H9 (cell line): ENCODE data around the gene THBS2. TPM values are rescaled to one million over a fixed set of nuclear protein-coding genes. Genes with fewer than 3 reads are reported as not detected.

Experiments
- DNase-seq: peaks from one replicate; pipeline ENCODE4 v3.0.0-alpha.2; 2017
- H2AFZ ChIP-seq: one replicate; pipeline ENCODE4 v1.6.1; 2013; ENCODE audit warnings: mild to moderate bottlenecking, low read length, control low read depth, moderate library complexity
- H2AK5ac ChIP-seq: 2 replicates; pipeline ENCODE4 v1.6.1; 2013; ENCODE audit warnings: low read length, control low read depth, mixed read lengths; ENCODE audit not compliant: insufficient read length
- H2BK120ac ChIP-seq: one replicate; pipeline ENCODE4 v1.6.1; 2013; ENCODE audit warnings: low read depth, mild to moderate bottlenecking, low read length, control low read depth, inconsistent platforms; ENCODE audit not compliant: poor library complexity, severe bottlenecking
- H2BK12ac ChIP-seq: 2 replicates; pipeline ENCODE4 v1.6.1; 2013; ENCODE audit warnings: low read length, control low read depth, mixed read lengths, low read depth; ENCODE audit not compliant: insufficient read length
- H2BK15ac ChIP-seq: 2 replicates; pipeline ENCODE4 v1.6.1; 2013; ENCODE audit warnings: low read depth, low read length, control low read depth
- H2BK20ac ChIP-seq: one replicate; pipeline ENCODE4 v1.6.1; 2013; ENCODE audit warnings: low read depth, mild to moderate bottlenecking, low read length, control low read depth, inconsistent platforms; ENCODE audit not compliant: poor library complexity, severe bottlenecking
- H2BK5ac ChIP-seq: 2 replicates; pipeline ENCODE4 v1.6.1; 2013; ENCODE audit warnings: low read length, control low read depth, mixed read lengths; ENCODE audit not compliant: insufficient read length
- H3K14ac ChIP-seq: 2 replicates; pipeline ENCODE4 v1.6.1; 2013; ENCODE audit warnings: low read length, control low read depth; ENCODE audit not compliant: insufficient read depth
- H3K18ac ChIP-seq: 2 replicates; pipeline ENCODE4 v1.6.1; 2013; ENCODE audit warnings: low read depth, mild to moderate bottlenecking, mixed read lengths, low read length, control low read depth; ENCODE audit not compliant: insufficient read length
- H3K23ac ChIP-seq: 2 replicates; pipeline ENCODE4 v1.6.1; 2013; ENCODE audit warnings: low read length, control low read depth, mixed read lengths, low read depth; ENCODE audit not compliant: insufficient read length
- H3K23me2 ChIP-seq: 2 replicates; pipeline ENCODE4 v1.6.1; 2013; ENCODE audit warnings: low read depth, mild to moderate bottlenecking, mixed read lengths, low read length, control low read depth; ENCODE audit not compliant: insufficient read length, poor library complexity, severe bottlenecking
- H3K27ac ChIP-seq: 2 replicates; pipeline ENCODE4 v1.5.1; 2013; ENCODE audit warnings: low read length, control low read depth, mixed read lengths, low read depth; ENCODE audit not compliant: insufficient read length
- H3K27me3 ChIP-seq: 2 replicates; pipeline ENCODE4 v1.6.1; 2013; ENCODE audit warnings: low read length, control low read depth, inconsistent platforms; ENCODE audit not compliant: insufficient read depth
- H3K4ac ChIP-seq: 2 replicates; pipeline ENCODE4 v1.6.1; 2013; ENCODE audit warnings: low read depth, mild to moderate bottlenecking, control low read depth, inconsistent platforms, low read length, moderate library complexity
- H3K4me1 ChIP-seq: 2 replicates; pipeline ENCODE4 v1.6.1; 2013; ENCODE audit warnings: low read length, control low read depth, inconsistent platforms; ENCODE audit not compliant: insufficient read depth
- H3K4me2 ChIP-seq: 2 replicates; pipeline ENCODE4 v1.6.1; 2013; ENCODE audit warnings: low read length, control low read depth, mixed read lengths; ENCODE audit not compliant: insufficient read length, insufficient read depth
- H3K56ac ChIP-seq: 2 replicates; pipeline ENCODE4 v1.6.1; 2013; ENCODE audit warnings: low read depth, mild to moderate bottlenecking, mixed read lengths, low read length, control low read depth; ENCODE audit not compliant: insufficient read length
- H3K79me1 ChIP-seq: 2 replicates; pipeline ENCODE4 v1.6.1; 2013; ENCODE audit warnings: low read depth, mild to moderate bottlenecking, moderate library complexity, low read length, control low read depth, inconsistent platforms; ENCODE audit not compliant: insufficient read depth, poor library complexity, severe bottlenecking
- H3K79me2 ChIP-seq: 2 replicates; pipeline ENCODE4 v1.6.1; 2013; ENCODE audit warnings: low read length, control low read depth, inconsistent platforms; ENCODE audit not compliant: insufficient read depth
- H3K9ac ChIP-seq: 2 replicates; pipeline ENCODE4 v1.6.1; 2013; ENCODE audit warnings: low read length, control low read depth, mixed read lengths; ENCODE audit not compliant: insufficient read length; ENCODE audit errors: extremely low read depth
- H3K9me3 ChIP-seq: one replicate; pipeline ENCODE4 v1.6.1; 2013; ENCODE audit warnings: low read depth, low read length, inconsistent platforms; ENCODE audit not compliant: control insufficient read depth
- H3T11ph ChIP-seq: one replicate; pipeline ENCODE4 v1.6.1; 2013; ENCODE audit warnings: mild to moderate bottlenecking, low read length, control low read depth, inconsistent platforms
- H4K20me1 ChIP-seq: one replicate; pipeline ENCODE4 v1.6.1; 2013; ENCODE audit not compliant: control insufficient read depth, insufficient read length, insufficient read depth
- H4K5ac ChIP-seq: 2 replicates; pipeline ENCODE4 v1.6.1; 2013; ENCODE audit warnings: low read depth, mild to moderate bottlenecking, mixed read lengths, low read length, control low read depth; ENCODE audit not compliant: insufficient read length
- H4K8ac ChIP-seq: replicated peaks from 2 replicates; pipeline ENCODE4 v1.6.1; 2013; ENCODE audit warnings: low read length, control low read depth, mixed read lengths, low read depth; ENCODE audit not compliant: insufficient read length
- H4K91ac ChIP-seq: 2 replicates; pipeline ENCODE4 v1.6.1; 2013; ENCODE audit warnings: low read depth, mild to moderate bottlenecking, moderate library complexity, mixed read lengths, low read length, control low read depth; ENCODE audit not compliant: insufficient read length
- H3K27ac Mint-ChIP-seq, 3 experiments: 2 replicates in 2 of 3; 3 replicates in 1 of 3; pipeline ENCODE4 v1.8.0; 2020 to 2021; ENCODE audit warnings: mixed read lengths in 3 of 3, mild to moderate bottlenecking in 1 of 3, moderate library complexity in 1 of 3
- H3K27me3 Mint-ChIP-seq: 2 replicates; pipeline ENCODE4 v1.8.0; 2021; ENCODE audit warnings: low read depth, mild to moderate bottlenecking, moderate library complexity, mixed read lengths
- H3K36me3 Mint-ChIP-seq, 3 experiments: 2 replicates in 2 of 3; 3 replicates in 1 of 3; pipeline ENCODE4 v1.8.0; 2020 to 2021; ENCODE audit warnings: low read depth in 3 of 3, mixed read lengths in 3 of 3; ENCODE audit not compliant: insufficient read depth in 1 of 3
- H3K4me1 Mint-ChIP-seq, 2 experiments: 2 replicates each; pipeline ENCODE4 v1.8.0; 2020; ENCODE audit warnings: mixed read lengths in 2 of 2
- H3K4me3 Mint-ChIP-seq, 2 experiments: 2 replicates in 1 of 2; 3 replicates in 1 of 2; pipeline ENCODE4 v1.8.0; 2020 to 2021; ENCODE audit warnings: mild to moderate bottlenecking in 2 of 2, mixed read lengths in 2 of 2, moderate library complexity in 1 of 2
- H3K9me3 Mint-ChIP-seq, 2 experiments: 2 replicates in 1 of 2; 3 replicates in 1 of 2; pipeline ENCODE4 v1.8.0; 2020; ENCODE audit warnings: mild to moderate bottlenecking in 2 of 2, mixed read lengths in 2 of 2, moderate library complexity in 1 of 2
- CTCF ChIP-seq: fragments of 200-600 bp; sonication (generic); conservative IDR thresholded peaks from 3 replicates; pipeline ENCODE4 v1.8.0; 2021; ENCODE audit warnings: antibody characterized with exemption, mild to moderate bottlenecking
- whole genome bisulfite sequencing: extraction: QIAGEN DNeasy Blood & Tissue Kit; methylation state at CpG from one replicate; pipeline ENCODE4 v1.1.7; 2013; ENCODE audit warnings: missing lambda C conversion rate, low lambda C conversion rate, mixed read lengths; ENCODE audit not compliant: insufficient read length; ENCODE audit errors: extremely low coverage; 5-methylcytosine and 5-hydroxymethylcytosine counted together
- total RNA-seq: library from RNA; stranded (reverse); gene quantifications from 2 replicates; pipeline ENCODE4 v1.2.1, GENCODE V29; 2021

Gene THBS2
- total RNA-seq, 1 experiment from 2014 or later: 14.7 TPM

- no peak for DNase-seq
- Histone ChIP-seq H4K8ac (no peak overlapping the region), H2BK120ac (no peak overlapping the region), H3K4ac (no peak overlapping the region), H2BK12ac (no peak overlapping the region), H3T11ph (no peak overlapping the region), H2AK5ac (no peak overlapping the region), H2BK15ac (no peak overlapping the region), H3K18ac (no peak overlapping the region), H3K56ac (no peak overlapping the region), H4K5ac (no peak overlapping the region), H2BK20ac (no peak overlapping the region), H3K27ac (no peak overlapping the region), H3K27me3 (no peaks in the 10 kb centered on the region), H3K79me2 (no peaks in the 10 kb centered on the region), H3K4me1 (no peaks in the 10 kb centered on the region), H4K91ac (no peak overlapping the region), H3K4me2 (no peak overlapping the region), H3K23me2 (no peaks in the 10 kb centered on the region), H3K23ac (no peak overlapping the region), H4K20me1 (no peaks in the 10 kb centered on the region), H3K14ac (no peak overlapping the region), H2BK5ac (no peak overlapping the region), H3K9me3 (no peaks in the 10 kb centered on the region), H3K9ac (no peak overlapping the region), H2AFZ (no peak overlapping the region), H3K79me1 (no peaks in the 10 kb centered on the region)
- H3K36me3 Mint-ChIP-seq: peaks cover 48 to 78% (median 56%) of the 10 kb centered on the region in 3 experiments
- WGBS: no CpG with 5 or more reads among the region's 11 CpGs
- peaks cover 4% of the 10 kb centered on the region in 2 experiments; a peak in 4 of 5 replicates for H3K9me3 Mint-ChIP-seq
- H3K4me3 Mint-ChIP-seq: no peak overlapping the region
- no peak overlapping the region for H3K27ac Mint-ChIP-seq
- no peaks in the 10 kb centered on the region for H3K4me1 Mint-ChIP-seq
- H3K27me3 Mint-ChIP-seq: no peaks in the 10 kb centered on the region
- TF ChIP-seq CTCF: no peak
Measured at GRCh38 chr6:169225887-169226286, 27.8 kb downstream of the THBS2 start.
